Calu3 (cell line): ENCODE data around the gene CNTNAP2. TPM values are rescaled to one million over a fixed set of nuclear protein-coding genes. Genes with fewer than 3 reads are reported as not detected.

Source experiments
- BruUV-seq: library from RNA; stranded (reverse); fragments of 400-500 nt; replicated peaks from 2 replicates; lab custom pipeline; 2021; lab: Mats Ljungman, UMichigan
- CTCF ChIA-PET: fragments of 300-600 bp; sonication (Branson Sonifier 250); formaldehyde crosslinking; loops from one replicate; lab custom pipeline; 2022; ENCODE audit warnings: antibody characterized with exemption; lab: Charles Lee
- DNase-seq: peaks from one replicate; pipeline ENCODE4 v3.0.0; 2022
- H3K27ac Mint-ChIP-seq: one replicate; pipeline ENCODE4 v1.8.0; 2022; ENCODE audit warnings: mixed read lengths; ENCODE audit not compliant: unreplicated experiment
- H3K27me3 Mint-ChIP-seq: one replicate; pipeline ENCODE4 v1.8.0; 2022; ENCODE audit warnings: mixed read lengths; ENCODE audit not compliant: unreplicated experiment
- H3K36me3 Mint-ChIP-seq: one replicate; pipeline ENCODE4 v1.8.0; 2022; ENCODE audit warnings: mild to moderate bottlenecking, moderate library complexity, mixed read lengths; ENCODE audit not compliant: insufficient read depth, unreplicated experiment
- H3K4me1 Mint-ChIP-seq: one replicate; pipeline ENCODE4 v1.8.0; 2022; ENCODE audit warnings: mild to moderate bottlenecking, low read depth, mixed read lengths; ENCODE audit not compliant: unreplicated experiment
- H3K4me3 Mint-ChIP-seq: one replicate; pipeline ENCODE4 v1.8.0; 2022; ENCODE audit warnings: mild to moderate bottlenecking, low read depth, moderate library complexity, mixed read lengths; ENCODE audit not compliant: unreplicated experiment
- H3K9me3 Mint-ChIP-seq: one replicate; pipeline ENCODE4 v1.8.0; 2022; ENCODE audit warnings: low read depth, mixed read lengths; ENCODE audit not compliant: unreplicated experiment
- CTCF ChIP-seq: fragments of 200-600 bp; IDR thresholded peaks from one replicate; pipeline ENCODE4 v1.8.0; 2022; ENCODE audit warnings: antibody characterized with exemption; ENCODE audit not compliant: unreplicated experiment
- intact Hi-C: fragments of 100-400 bp; cut with micrococcal nuclease; formaldehyde crosslinking; loops from one replicate; pipeline ENCODE4 v1.10.0; 2022; ENCODE audit not compliant: unreplicated experiment
- total RNA-seq: library from RNA; stranded (reverse); gene quantifications from 2 replicates; pipeline ENCODE4 v1.2.3, GENCODE V29; 2022

The CNTNAP2 gene
- total RNA-seq, 1 experiment from 2014 or later: 1.1 TPM

- no TSS peak for BruUV-seq
- intact Hi-C loops: no loop called here
These were observed 742.1 kb downstream of the CNTNAP2 start for GRCh38 chr7:146858690-146859089.

DNA sequence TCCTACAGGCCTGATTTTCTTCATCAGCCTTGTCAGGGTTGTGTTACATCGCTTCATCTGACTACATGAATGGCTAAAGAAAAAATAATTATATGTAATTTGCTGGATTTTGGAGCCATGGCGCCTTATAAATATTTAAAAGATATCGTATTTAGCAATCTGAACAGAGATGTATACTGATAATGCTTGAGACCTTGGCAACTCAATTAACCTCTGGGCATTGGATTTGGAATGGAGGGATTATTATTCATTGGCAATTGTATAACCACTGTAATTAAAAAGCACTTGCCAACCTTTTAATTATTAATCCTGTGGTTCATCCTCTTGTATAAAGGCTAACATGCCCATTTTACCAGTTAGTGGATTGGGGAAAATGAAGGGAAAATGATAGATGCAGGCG lies 745.1 kb downstream of the CNTNAP2 start:
- no peak for DNase-seq
- Mint-ChIP-seq H3K27me3 (no peaks in the 10 kb centered on the region), H3K4me3 (no peak overlapping the region), H3K27ac (no peak overlapping the region), H3K9me3 (peaks cover 12% of the 10 kb centered on the region), H3K36me3 (no peaks in the 10 kb centered on the region), H3K4me1 (no peaks in the 10 kb centered on the region)
- CTCF ChIA-PET: no interaction called here
- intact Hi-C loops: no loop called here
- TF ChIP-seq CTCF: no peak
- no TSS peak for BruUV-seq

More at GRCh38 chr7:146858690-146859089, 742.1 kb downstream of the CNTNAP2 start:
- H3K4me3 Mint-ChIP-seq: no peak overlapping the region
- CTCF ChIA-PET: no interaction called here
- DNase-seq: no peak
- no peak overlapping the region for H3K27ac Mint-ChIP-seq
- H3K9me3 Mint-ChIP-seq: peaks cover 18% of the 10 kb centered on the region
- no peaks in the 10 kb centered on the region for H3K27me3 Mint-ChIP-seq
- TF ChIP-seq CTCF: no peak
- H3K4me1 Mint-ChIP-seq: no peaks in the 10 kb centered on the region
- no peaks in the 10 kb centered on the region for H3K36me3 Mint-ChIP-seq

- BruUV-seq: no TSS peak
These were observed 745.8 kb downstream of the CNTNAP2 start for GRCh38 chr7:146862415-146862814.

DNA sequence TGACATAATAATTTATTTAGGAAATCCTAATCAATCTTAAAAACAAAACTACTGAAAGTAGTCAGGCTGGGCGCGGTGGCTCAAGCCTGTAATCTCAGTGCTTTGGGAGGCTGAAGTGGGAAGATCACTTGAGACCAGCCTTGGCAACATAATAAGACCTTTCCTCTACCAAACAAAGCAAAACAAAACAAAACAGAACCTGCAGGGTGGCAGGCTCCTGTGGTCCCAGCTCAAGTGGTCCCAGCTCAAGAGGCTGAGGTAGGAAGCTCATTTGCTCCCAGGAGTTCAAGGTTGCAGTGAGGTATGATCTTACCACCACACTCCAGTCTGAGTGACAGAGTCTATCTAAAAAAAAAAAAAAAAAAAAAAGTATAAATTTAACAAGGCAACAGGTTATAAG lies 748.0 kb downstream of the CNTNAP2 start:
- intact Hi-C loops: no loop called here
- no TSS peak for BruUV-seq
- no peaks in the 10 kb centered on the region for H3K27me3 Mint-ChIP-seq
- H3K4me3 Mint-ChIP-seq: no peak overlapping the region
- no peaks in the 10 kb centered on the region for H3K4me1 Mint-ChIP-seq
- H3K27ac Mint-ChIP-seq: no peak overlapping the region
- peaks cover 14% of the 10 kb centered on the region for H3K9me3 Mint-ChIP-seq
- no peaks in the 10 kb centered on the region for H3K36me3 Mint-ChIP-seq
- TF ChIP-seq CTCF: no peak
- no peak for DNase-seq
- CTCF ChIA-PET: no interaction called here

More at GRCh38 chr7:146862415-146862814, 745.8 kb downstream of the CNTNAP2 start:
- H3K36me3 Mint-ChIP-seq: no peaks in the 10 kb centered on the region
- no peaks in the 10 kb centered on the region for H3K27me3 Mint-ChIP-seq
- no peak overlapping the region for H3K27ac Mint-ChIP-seq
- no peaks in the 10 kb centered on the region for H3K4me1 Mint-ChIP-seq
- no peak overlapping the region for H3K4me3 Mint-ChIP-seq
- no peak for DNase-seq
- intact Hi-C loops: no loop called here
- H3K9me3 Mint-ChIP-seq: peaks cover 13% of the 10 kb centered on the region
- CTCF ChIA-PET: no interaction called here
- TF ChIP-seq CTCF: no peak
